ENCODE measurements around the gene BNIP3.

The BNIP3 gene

GRCh38 chr10:131981429-131982184, at the start of gene BNIP3:
Gene BNIP3 (minus strand): TSS chr10:131981923. CDS start chr10:131981806, 117 bp downstream.
- DNase-seq (ENCODE audit: low read depth) = peak; percentile 92

GRCh38 chr10:132030898-132031463, 49.3 kb upstream of the BNIP3 start:
- DNase-seq (ENCODE audit: low read depth) = no peak

GRCh38 chr10:132028706-132029105, 47.0 kb upstream of the BNIP3 start:
- DNase-seq (ENCODE audit: low read depth) = no peak

- no peak for DNase-seq (ENCODE audit: low read depth)
These were observed 45.8 kb upstream of the BNIP3 start for GRCh38 chr10:132027423-132027983.

- DNase-seq (ENCODE audit: low read depth) = peak; percentile 43
These were observed 41.5 kb upstream of the BNIP3 start for GRCh38 chr10:132023092-132023811.

- DNase-seq (ENCODE audit: low read depth) = no peak
These were observed 40.5 kb upstream of the BNIP3 start for GRCh38 chr10:132022241-132022640.

GRCh38 chr10:132021504-132022143, 39.9 kb upstream of the BNIP3 start:
- no peak for DNase-seq (ENCODE audit: low read depth)

GRCh38 chr10:132021046-132021445, 39.3 kb upstream of the BNIP3 start:
- DNase-seq (ENCODE audit: low read depth) = no peak

- DNase-seq (ENCODE audit: low read depth) = no peak
These were observed 38.7 kb upstream of the BNIP3 start for GRCh38 chr10:132020456-132020855.

GRCh38 chr10:132019366-132019765, 37.6 kb upstream of the BNIP3 start:
- DNase-seq (ENCODE audit: low read depth) = no peak

GRCh38 chr10:132018446-132018845, 36.7 kb upstream of the BNIP3 start:
- DNase-seq (ENCODE audit: low read depth) = no peak

GRCh38 chr10:132016514-132016913, 34.8 kb upstream of the BNIP3 start:
- no peak for DNase-seq (ENCODE audit: low read depth)

- DNase-seq (ENCODE audit: low read depth) = no peak
These were observed 29.7 kb upstream of the BNIP3 start for GRCh38 chr10:132011445-132011844.

- no peak for DNase-seq (ENCODE audit: low read depth)
These were observed 29.3 kb upstream of the BNIP3 start for GRCh38 chr10:132011024-132011423.

GRCh38 chr10:132010483-132010882, 28.8 kb upstream of the BNIP3 start:
- no peak for DNase-seq (ENCODE audit: low read depth)

- DNase-seq (ENCODE audit: low read depth) = no peak
These were observed 27.9 kb upstream of the BNIP3 start for GRCh38 chr10:132009575-132009974.

GRCh38 chr10:132007681-132008080, 26.0 kb upstream of the BNIP3 start:
- no peak for DNase-seq (ENCODE audit: low read depth)

GRCh38 chr10:132006966-132007365, 25.2 kb upstream of the BNIP3 start:
- DNase-seq (ENCODE audit: low read depth) = no peak

GRCh38 chr10:132005147-132005546, 23.4 kb upstream of the BNIP3 start:
- no peak for DNase-seq (ENCODE audit: low read depth)

- no peak for DNase-seq (ENCODE audit: low read depth)
These were observed 22.3 kb upstream of the BNIP3 start for GRCh38 chr10:132004052-132004451.

- DNase-seq (ENCODE audit: low read depth) = no peak
These were observed 21.7 kb upstream of the BNIP3 start for GRCh38 chr10:132003282-132003924.

- no peak for DNase-seq (ENCODE audit: low read depth)
These were observed 20.3 kb upstream of the BNIP3 start for GRCh38 chr10:132002004-132002403.
